Keratinocyte (primary cell): ENCODE measurements around the gene SLC7A6. TPM values are rescaled to one million over a fixed set of nuclear protein-coding genes. Genes with fewer than 3 reads are reported as not detected.

Experiments used
- DNase-seq: peaks from one replicate; pipeline ENCODE4 v3.0.0-alpha.2; 2011; ENCODE audit warnings: low read depth, missing footprints, low spot score
- FAIRE-seq: peaks from 2 replicates; lab custom pipeline; 2011; peaks lifted over from hg19 to GRCh38; lab: Jason Lieb, UNC
- H2AFZ ChIP-seq: 2 replicates; pipeline ENCODE4 v1.6.0; 2012; ENCODE audit warnings: low read length, control low read depth, inconsistent platforms; ENCODE audit not compliant: control insufficient read depth
- H3K27ac ChIP-seq: 2 replicates; pipeline ENCODE4 v1.5.1; 2011; ENCODE audit warnings: low read length; ENCODE audit not compliant: control insufficient read depth, insufficient read depth
- H3K27me3 ChIP-seq: 3 replicates; pipeline ENCODE4 v1.6.0; 2011; ENCODE audit warnings: low read length; ENCODE audit not compliant: control insufficient read depth, insufficient read depth; ENCODE audit errors: extremely low read depth
- H3K36me3 ChIP-seq, 2 experiments: 2 replicates in 1 of 2; 3 replicates in 1 of 2; pipeline ENCODE4 v1.5.1; 2011; ENCODE audit warnings: low read length in 2 of 2, mild to moderate bottlenecking in 1 of 2; ENCODE audit not compliant: control insufficient read depth in 2 of 2, insufficient read depth in 2 of 2; ENCODE audit errors: extremely low read depth in 1 of 2
- H3K4me1 ChIP-seq: 3 replicates; pipeline ENCODE4 v1.5.1; 2011; ENCODE audit warnings: low read length; ENCODE audit not compliant: control insufficient read depth, insufficient read depth; ENCODE audit errors: extremely low read depth
- H3K4me2 ChIP-seq: 3 replicates; pipeline ENCODE4 v1.6.0; 2011; ENCODE audit warnings: low read depth, low read length; ENCODE audit not compliant: control insufficient read depth, insufficient read depth; ENCODE audit errors: extremely low read depth
- H3K4me3 ChIP-seq, 3 experiments: fragments of 200-600 bp in 1 of 3; sonication (generic) in 1 of 3; 2 replicates in 2 of 3; 3 replicates in 1 of 3; pipeline ENCODE4 v1.5.1; 2011 to 2016; ENCODE audit warnings: low read length in 3 of 3, mild to moderate bottlenecking in 3 of 3, control low read depth in 2 of 3, inconsistent platforms in 1 of 3, low read depth in 1 of 3, mixed read lengths in 1 of 3, mixed run types in 1 of 3, moderate library complexity in 1 of 3; ENCODE audit not compliant: control insufficient read depth in 2 of 3, insufficient read depth in 2 of 3; ENCODE audit errors: extremely low read depth in 1 of 3
- H3K79me2 ChIP-seq: 2 replicates; pipeline ENCODE4 v1.6.0; 2012; ENCODE audit warnings: low read length; ENCODE audit not compliant: control insufficient read depth, insufficient read depth
- H3K9ac ChIP-seq: 3 replicates; pipeline ENCODE4 v1.6.0; 2011; ENCODE audit warnings: low read length; ENCODE audit not compliant: control insufficient read depth, insufficient read depth; ENCODE audit errors: extremely low read depth
- H3K9me1 ChIP-seq: 3 replicates; pipeline ENCODE4 v1.6.0; 2011; ENCODE audit warnings: low read length; ENCODE audit not compliant: control insufficient read depth, insufficient read depth; ENCODE audit errors: extremely low read depth
- H3K9me3 ChIP-seq: 2 replicates; pipeline ENCODE4 v1.5.1; 2012; ENCODE audit warnings: low read depth, low read length; ENCODE audit not compliant: control insufficient read depth
- H4K20me1 ChIP-seq: 3 replicates; pipeline ENCODE4 v1.6.0; 2011; ENCODE audit warnings: low read length; ENCODE audit not compliant: control insufficient read depth, insufficient read depth; ENCODE audit errors: extremely low read depth
- CTCF ChIP-seq, 3 experiments: IDR thresholded peaks in 1 of 3; conservative IDR thresholded peaks in 1 of 3; optimal IDR thresholded peaks in 1 of 3; 2 replicates in 2 of 3; 3 replicates in 1 of 3; pipeline versions ENCODE3 to v1.5.1; 2011; ENCODE audit warnings: low read length in 3 of 3, mild to moderate bottlenecking in 3 of 3, moderate library complexity in 2 of 3, control low read depth in 1 of 3, inconsistent platforms in 1 of 3; ENCODE audit not compliant: insufficient read depth in 2 of 3; ENCODE audit errors: extremely low read depth in 1 of 3
- EZH2 ChIP-seq: IDR thresholded peaks from one replicate; pipeline ENCODE4 v1.6.1; 2012; ENCODE audit warnings: inconsistent platforms, mild to moderate bottlenecking, low read length, moderate library complexity
- dilution Hi-C: fragments of 300-500 bp; cut with MboI; formaldehyde crosslinking; loops from one replicate; pipeline ENCODE4 v1.7.0; 2020; ENCODE audit warnings: low sequenced_read_pairs; ENCODE audit not compliant: extremely low pct_ligation_motif_present
- polyA plus RNA-seq, 5 experiments: library from polyadenylated mRNA; depleted of rRNA in 3 of 5; stranded (reverse) in 3 of 5; stranded (forward) in 1 of 5; unstranded in 1 of 5; fragments of >200 nt; gene quantifications; 1 replicate in 1 of 5; 2 replicates in 3 of 5; 3 replicates in 1 of 5; pipeline versions ENCODE4 v1.2.1 to v1.2.3, GENCODE V29; 2011 to 2012; ENCODE audit warnings: missing spikeins in 2 of 5, low read depth in 1 of 5, low replicate concordance in 1 of 5

Gene SLC7A6
- polyA plus RNA-seq, 1 donor (not counting 4 experiments of a cell fraction or from before 2014, with no cell fraction given): 43.4 TPM

- H3K9me1 ChIP-seq: peaks cover 3% of the 10 kb centered on the region
- dilution Hi-C loops: no loop called here
- peaks cover 35% of the 10 kb centered on the region for H3K79me2 ChIP-seq
- H3K36me3 ChIP-seq: peaks cover 28 to 50% of the 10 kb centered on the region in 2 experiments
- H2AFZ ChIP-seq: no peak overlapping the region
- H3K4me1 ChIP-seq: peaks cover 29% of the 10 kb centered on the region
- no peaks in the 10 kb centered on the region for H3K27me3 ChIP-seq
- peaks cover 21% of the 10 kb centered on the region for H4K20me1 ChIP-seq
- no peak for TF ChIP-seq EZH2
- no peak for TF ChIP-seq CTCF (optimal IDR thresholded peaks at IDR 0.05 in 1 of 3, IDR thresholded peaks at IDR 0.05 in 1 of 3, conservative IDR thresholded peaks at IDR 0.05 in 1 of 3; ENCODE audit: extremely low read depth in 1 of 3, insufficient read depth in 2 of 3, low read length in 3 of 3)
- no peaks in the 10 kb centered on the region for H3K9me3 ChIP-seq
- H3K27ac ChIP-seq: peak overlapping the region; percentile 93
- FAIRE-seq (peak; percentile 88), DNase-seq (peak; percentile 45)
- H3K4me3 ChIP-seq: peak overlapping the region; percentile 64 to 85 (median 83)
- H3K9ac ChIP-seq: peak overlapping the region; percentile 89
- peak overlapping the region; percentile 100 for H3K4me2 ChIP-seq
Observed at GRCh38 chr16:68234188-68235107, 29.9 kb upstream of the SLC7A6 start.

GRCh38 chr16:68235108-68235886 lies 29.0 kb upstream of the SLC7A6 start:
- peaks cover 3% of the 10 kb centered on the region for H3K9me1 ChIP-seq
- dilution Hi-C loops: no loop called here
- H3K9ac ChIP-seq: peak overlapping the region; percentile 89
- peak overlapping the region; percentile 64 to 85 (median 83) for H3K4me3 ChIP-seq
- peaks cover 35% of the 10 kb centered on the region for H3K79me2 ChIP-seq
- peaks cover 18% of the 10 kb centered on the region for H4K20me1 ChIP-seq
- no peak for FAIRE-seq
- peak overlapping the region; percentile 49 for H2AFZ ChIP-seq
- TF ChIP-seq EZH2 (no peak), CTCF (optimal IDR thresholded peaks at IDR 0.05 in 1 of 3, IDR thresholded peaks at IDR 0.05 in 1 of 3, conservative IDR thresholded peaks at IDR 0.05 in 1 of 3; ENCODE audit: extremely low read depth in 1 of 3, insufficient read depth in 2 of 3, low read length in 3 of 3) (peak in 2 of 3 experiments; percentile 34 to 65)
- H3K4me1 ChIP-seq: peaks cover 29% of the 10 kb centered on the region
- DNase-seq: no peak
- peaks cover 24 to 41% of the 10 kb centered on the region in 2 experiments for H3K36me3 ChIP-seq
- no peaks in the 10 kb centered on the region for H3K27me3 ChIP-seq
- no peaks in the 10 kb centered on the region for H3K9me3 ChIP-seq
- H3K27ac ChIP-seq: peak overlapping the region; percentile 93
- peak overlapping the region; percentile 100 for H3K4me2 ChIP-seq
